Osteoblast (primary cell): Measurements from ENCODE around the gene ZDHHC16. TPM values are rescaled to one million over a fixed set of nuclear protein-coding genes. Genes with fewer than 3 reads are reported as not detected.
"Not testable (repeated sequence)": the region's sequence is repeated elsewhere in the genome, so short reads cannot be mapped to it uniquely, and the experiment has no call there.

Experiments
- DNase-seq: peaks from one replicate; pipeline ENCODE4 v3.0.0; 2011; ENCODE audit warnings: low spot score, mixed read lengths; ENCODE audit not compliant: insufficient read length; ENCODE audit errors: missing footprints
- H2AFZ ChIP-seq: 2 replicates; pipeline ENCODE4 v1.6.0; 2011; ENCODE audit warnings: mild to moderate bottlenecking, low read length
- H3K27ac ChIP-seq: 2 replicates; pipeline ENCODE4 v1.5.1; 2011; ENCODE audit warnings: mild to moderate bottlenecking, low read depth, low read length, moderate library complexity
- H3K27me3 ChIP-seq: 2 replicates; pipeline ENCODE4 v1.6.0; 2012; ENCODE audit warnings: mild to moderate bottlenecking, control low read depth, inconsistent platforms, low read length, moderate library complexity; ENCODE audit not compliant: insufficient read depth
- H3K36me3 ChIP-seq: 2 replicates; pipeline ENCODE4 v1.5.1; 2011; ENCODE audit warnings: mild to moderate bottlenecking, low read length, control low read depth, moderate library complexity; ENCODE audit not compliant: insufficient read depth
- H3K4me1 ChIP-seq: 2 replicates; pipeline ENCODE4 v1.5.1; 2011; ENCODE audit warnings: mild to moderate bottlenecking, low read length, control low read depth, moderate library complexity; ENCODE audit not compliant: insufficient read depth
- H3K4me2 ChIP-seq: 2 replicates; pipeline ENCODE4 v1.6.0; 2011; ENCODE audit warnings: mild to moderate bottlenecking, low read length; ENCODE audit not compliant: insufficient read depth
- H3K4me3 ChIP-seq: fragments of 200-600 bp; sonication (generic); 3 replicates; pipeline ENCODE4 v1.5.1; 2012; ENCODE audit warnings: mild to moderate bottlenecking, low read length, inconsistent platforms; ENCODE audit not compliant: insufficient read depth
- H3K79me2 ChIP-seq: 2 replicates; pipeline ENCODE4 v1.6.0; 2012; ENCODE audit warnings: mild to moderate bottlenecking, low read length, control low read depth, inconsistent platforms; ENCODE audit not compliant: insufficient read depth
- H3K9me3 ChIP-seq: 2 replicates; pipeline ENCODE4 v1.5.1; 2011; ENCODE audit warnings: low read depth, low read length, control low read depth
- H4K20me1 ChIP-seq: 2 replicates; pipeline ENCODE4 v1.6.0; 2012; ENCODE audit warnings: mild to moderate bottlenecking, low read length, control low read depth; ENCODE audit not compliant: insufficient read depth
- CTCF ChIP-seq: IDR thresholded peaks from 2 replicates; pipeline ENCODE4 v1.5.1; 2011; ENCODE audit warnings: mild to moderate bottlenecking, low read depth, low read length, moderate library complexity; ENCODE audit errors: extremely low read depth
- total RNA-seq: library from RNA; depleted of rRNA; stranded (reverse); fragments of >200 nt; gene quantifications from 2 replicates; pipeline ENCODE4 v1.2.3, GENCODE V29; 2012

Gene ZDHHC16
- total RNA-seq, 1 donor = 39.8 TPM

- peaks cover 4% of the 10 kb centered on the region for H3K4me1 ChIP-seq
- peaks cover 93% of the 10 kb centered on the region for H3K36me3 ChIP-seq
Measured at GRCh38 chr10:97465982-97466381, 20.0 kb downstream of the ZDHHC16 start.

GRCh38 chr10:97466755-97467154, 20.8 kb downstream of the ZDHHC16 start:
- H3K79me2 ChIP-seq = peaks cover 4% of the 10 kb centered on the region
- H4K20me1 ChIP-seq = peaks cover 8% of the 10 kb centered on the region
- H3K4me1 ChIP-seq = peaks cover 4% of the 10 kb centered on the region
- H3K27me3 ChIP-seq = no peaks in the 10 kb centered on the region
- no peak overlapping the region for H2AFZ ChIP-seq
- no peak overlapping the region for H3K4me2 ChIP-seq
- no peak overlapping the region for H3K27ac ChIP-seq
- DNase-seq = peak; percentile 54
- TF ChIP-seq CTCF = no peak
- H3K4me3 ChIP-seq = no peak overlapping the region
- peaks cover 93% of the 10 kb centered on the region for H3K36me3 ChIP-seq
- no peaks in the 10 kb centered on the region for H3K9me3 ChIP-seq

More at GRCh38 chr10:97465982-97466381, 20.0 kb downstream of the ZDHHC16 start:
- Histone ChIP-seq H4K20me1 (peaks cover 9% of the 10 kb centered on the region), H3K27ac (no peak overlapping the region), H3K9me3 (no peaks in the 10 kb centered on the region), H3K79me2 (peaks cover 3% of the 10 kb centered on the region), H3K4me2 (no peak overlapping the region), H3K4me3 (no peak overlapping the region), H2AFZ (no peak overlapping the region), H3K27me3 (no peaks in the 10 kb centered on the region)
- TF ChIP-seq CTCF = no peak
- DNase-seq = no peak

- peaks cover 93% of the 10 kb centered on the region for H3K36me3 ChIP-seq
- no peaks in the 10 kb centered on the region for H3K27me3 ChIP-seq
- H3K4me3 ChIP-seq = no peak overlapping the region
- TF ChIP-seq CTCF = no peak
- no peak overlapping the region for H3K27ac ChIP-seq
- peaks cover 8% of the 10 kb centered on the region for H4K20me1 ChIP-seq
- peaks cover 4% of the 10 kb centered on the region for H3K4me1 ChIP-seq
- no peak overlapping the region for H3K4me2 ChIP-seq
- H3K9me3 ChIP-seq = no peaks in the 10 kb centered on the region
- H3K79me2 ChIP-seq = peaks cover 2% of the 10 kb centered on the region
- no peak overlapping the region for H2AFZ ChIP-seq
- no peak for DNase-seq
Measured at GRCh38 chr10:97468162-97468561, 22.2 kb downstream of the ZDHHC16 start.

GRCh38 chr10:97468781-97469180, 22.8 kb downstream of the ZDHHC16 start:
- not testable (repeated sequence) for H3K27ac ChIP-seq, H3K27me3 ChIP-seq, DNase-seq, H3K4me3 ChIP-seq, H3K4me2 ChIP-seq, H3K9me3 ChIP-seq, H3K79me2 ChIP-seq, H3K4me1 ChIP-seq, H2AFZ ChIP-seq, H4K20me1 ChIP-seq
- peaks cover 93% of the 10 kb centered on the region for H3K36me3 ChIP-seq
